Hindlimb muscle (tissue), 1 donor: ENCODE results near the gene CLK1. TPM values are rescaled to one million over a fixed set of nuclear protein-coding genes. Genes with fewer than 3 reads are reported as not detected.

Experiments
- DNase-seq: peaks from one replicate; pipeline ENCODE4 v3.0.0-alpha.2; 2013
- polyA plus RNA-seq: library from polyadenylated mRNA; unstranded; fragments of 120-200 nt; gene quantifications from one replicate; pipeline ENCODE4 v1.2.1, GENCODE V29; 2013; ENCODE audit not compliant: insufficient read length

CLK1 gene
- polyA plus RNA-seq, 1 donor = 123 TPM

DNA sequence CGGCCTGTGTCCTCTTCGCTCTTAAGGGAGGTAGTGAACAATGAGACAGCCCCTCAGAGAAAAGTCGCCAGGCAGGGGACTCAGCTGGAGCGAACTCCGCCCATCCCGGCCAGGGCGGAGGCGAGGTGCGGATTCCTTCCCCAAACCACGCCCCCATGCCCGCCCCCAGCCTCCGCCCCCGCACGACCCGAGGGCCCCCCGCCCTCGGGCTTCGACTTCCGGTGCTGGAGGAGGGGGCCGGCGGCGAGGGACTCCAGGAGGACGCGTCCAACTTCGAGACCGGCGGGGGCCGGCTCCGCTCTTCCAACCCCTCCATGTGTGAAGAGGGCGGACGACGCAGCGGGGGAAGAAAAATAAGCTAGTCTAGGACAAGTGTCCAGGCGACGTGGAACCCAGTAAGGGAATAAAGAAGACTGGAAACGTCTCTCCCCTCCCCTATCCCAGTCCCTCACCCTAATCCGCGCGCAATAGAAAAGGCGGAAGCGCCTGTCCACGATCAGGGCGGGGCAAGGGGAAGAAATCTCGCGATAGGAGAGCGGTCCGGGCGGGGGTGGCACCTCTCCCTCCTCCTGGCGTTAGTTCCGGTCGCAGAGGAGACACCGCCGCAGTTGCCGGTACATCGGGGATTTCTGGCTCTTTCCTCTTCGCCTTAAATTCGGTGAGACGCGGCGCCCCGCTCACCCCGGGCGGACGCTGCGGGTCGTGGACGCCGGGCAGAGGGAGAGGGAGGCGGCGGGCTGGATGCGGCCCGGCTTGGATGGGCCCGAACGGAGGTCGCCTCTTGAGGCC, 52.9 kb downstream of the CLK1 start, which contains the start of gene BZW1:
TSS of gene BZW1 (plus strand) at position 578 of the 789 bp plus-strand sequence. CDS start 1,308 bp downstream, outside the sequence.
- peak; percentile 97 for DNase-seq

DNA sequence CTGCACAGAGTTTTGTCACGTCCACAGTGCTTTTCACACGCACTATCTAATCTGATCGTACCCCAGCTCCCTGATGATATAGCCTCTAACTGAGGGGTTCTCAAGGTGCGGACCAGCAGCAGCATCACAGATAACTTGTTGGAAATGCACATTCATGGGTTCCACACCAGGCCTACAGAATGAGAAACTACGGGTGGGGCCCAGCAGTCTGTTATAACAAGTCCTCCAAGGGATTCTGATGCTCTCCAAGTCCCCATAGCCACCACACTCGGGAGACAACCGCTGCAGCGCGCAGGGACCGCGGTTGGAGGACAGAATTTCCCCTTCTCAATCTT, 53.5 kb downstream of the CLK1 start:
- no peak for DNase-seq

DNA sequence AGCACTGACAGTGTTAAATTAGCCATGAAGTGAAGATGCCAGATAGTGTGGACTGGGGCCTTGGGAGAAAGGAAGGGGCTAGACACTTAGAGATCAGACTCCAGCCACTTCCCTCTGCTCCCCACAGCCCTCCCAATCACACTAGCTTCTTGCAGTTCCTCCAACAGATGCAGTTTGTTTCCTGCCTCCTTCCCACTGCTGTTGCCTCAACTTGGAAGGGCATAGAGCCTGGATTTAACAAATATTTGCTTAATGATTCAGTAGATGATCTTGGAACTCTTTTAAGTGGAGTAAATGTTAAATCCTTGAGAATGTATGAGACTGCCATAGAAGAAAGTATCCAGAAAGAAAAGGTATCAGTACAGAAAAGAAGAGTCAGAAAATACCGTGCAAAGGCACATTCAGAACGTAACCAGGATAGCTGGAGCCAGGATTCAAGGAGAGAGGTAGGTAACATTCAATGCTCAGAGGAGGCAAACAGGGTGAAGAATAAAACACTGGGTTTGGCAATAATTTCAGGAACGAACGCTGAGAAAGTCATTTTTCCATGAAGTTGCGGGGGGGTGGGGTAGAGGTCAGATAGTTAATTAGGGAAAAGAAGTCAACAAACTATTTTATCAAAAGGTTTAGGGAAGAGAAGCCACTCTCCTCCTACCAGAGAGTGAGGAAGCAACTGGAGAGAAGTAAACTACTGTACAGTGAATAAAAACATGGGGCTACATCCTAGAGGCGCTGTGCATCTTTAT, 54.0 kb downstream of the CLK1 start:
- no peak for DNase-seq

DNA sequence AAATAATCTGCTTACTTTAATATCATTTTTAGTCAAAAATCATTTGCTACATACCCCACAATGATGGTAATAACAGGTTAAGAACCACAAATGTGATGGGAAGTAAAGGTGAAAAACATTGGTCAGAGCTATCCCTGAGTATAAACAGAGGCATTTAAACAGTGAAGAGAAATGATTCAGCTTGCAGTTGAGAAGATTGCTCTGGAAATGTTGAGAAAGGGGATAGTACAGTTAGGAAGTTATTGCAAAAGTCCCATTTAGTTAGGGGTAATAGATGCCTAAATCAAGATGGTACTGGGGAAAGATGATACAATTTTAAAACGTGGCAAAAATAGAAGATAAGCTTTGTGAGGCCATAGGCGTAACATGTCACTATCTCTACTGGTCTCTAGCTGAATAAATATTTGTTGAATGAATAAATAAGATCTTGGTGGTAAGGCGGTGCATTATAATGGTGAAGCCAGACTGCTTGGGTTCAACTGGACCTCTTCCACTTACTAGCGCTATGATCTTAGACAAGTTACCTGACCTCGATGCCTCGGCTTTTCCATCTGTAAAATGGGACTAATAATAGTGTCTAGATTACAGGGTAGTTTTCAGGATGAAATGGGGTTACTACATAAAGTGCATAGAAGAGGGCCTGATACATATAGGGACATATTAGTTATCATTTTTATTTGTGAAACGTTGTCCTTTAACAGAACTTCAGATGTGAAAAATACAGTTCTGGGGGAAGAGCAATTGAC, 54.8 kb downstream of the CLK1 start:
- no peak for DNase-seq

Other genes with a start within 250 kb of the CLK1 start
- 105 TPM for gene BZW1, start 52.7 kb downstream of the CLK1 start, polyA plus RNA-seq
- gene PPIL3, start 24.4 kb upstream of the CLK1 start, polyA plus RNA-seq = 30.7 TPM
- gene NIF3L1, start 24.7 kb upstream of the CLK1 start, polyA plus RNA-seq = 15.3 TPM
- 14.7 TPM for gene ORC2, start 99.0 kb upstream of the CLK1 start, polyA plus RNA-seq
- 6.9 TPM for gene HYCC2, start 207.0 kb upstream of the CLK1 start, polyA plus RNA-seq
- 67.9 TPM for gene NDUFB3, start 207.3 kb upstream of the CLK1 start, polyA plus RNA-seq